ENCODE data around the gene SPACA6.
"Not testable (repeated sequence)": the region's sequence is repeated elsewhere in the genome, so short reads cannot be mapped to it uniquely, and the experiment has no call there.

SPACA6 gene

GRCh38 chr19:51735759-51736449 lies 42.8 kb downstream of the SPACA6 start:
- DNase-seq (ENCODE audit: low spot score), result no peak

- no peak for DNase-seq (ENCODE audit: low spot score)
Observed at GRCh38 chr19:51737389-51737788, 44.3 kb downstream of the SPACA6 start.

DNA sequence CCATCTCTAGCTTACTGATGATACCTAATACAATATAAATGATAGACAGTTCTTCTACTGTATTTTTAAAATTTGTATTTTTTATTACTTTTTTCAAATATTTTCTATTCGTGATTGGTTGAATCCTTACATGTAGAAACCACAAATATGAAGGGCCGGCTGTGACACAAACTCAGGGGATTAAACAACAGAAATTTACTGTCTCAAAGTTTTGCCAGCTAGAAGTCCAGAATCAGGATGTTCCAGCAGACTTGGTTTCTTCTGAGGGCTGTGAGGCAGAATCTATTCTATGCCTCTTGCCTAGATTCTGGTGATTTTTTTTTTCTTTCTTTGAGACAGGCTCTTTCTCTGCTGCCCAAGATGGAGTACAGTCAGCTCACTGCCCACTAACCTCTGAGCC lies 44.8 kb downstream of the SPACA6 start:
- no peak for DNase-seq (ENCODE audit: low spot score)

DNA sequence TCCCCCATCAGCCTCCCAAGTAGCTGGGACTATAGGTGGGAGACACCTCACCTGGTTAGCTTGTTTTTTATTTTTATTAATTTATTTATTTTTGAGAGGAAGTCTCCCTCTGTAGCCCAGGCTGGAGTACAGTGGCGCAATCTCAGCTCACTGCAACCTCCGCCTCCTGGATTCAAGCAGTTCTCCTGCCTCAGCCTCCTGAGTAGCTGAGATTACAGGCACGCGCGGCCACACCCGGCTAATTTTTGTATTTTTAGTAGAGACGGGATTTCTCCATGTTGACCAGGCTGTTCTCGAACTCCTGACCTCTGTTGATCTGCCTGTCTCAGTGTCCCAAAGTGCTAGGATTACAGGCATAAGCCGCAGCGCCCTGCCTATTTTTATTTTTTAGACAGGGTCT lies 45.4 kb downstream of the SPACA6 start:
- DNase-seq (ENCODE audit: low spot score), result not testable (repeated sequence)

GRCh38 chr19:51739466-51740213 lies 46.5 kb downstream of the SPACA6 start:
- no peak for DNase-seq (ENCODE audit: low spot score)

- no peak for DNase-seq (ENCODE audit: low spot score)
Observed at GRCh38 chr19:51740356-51740755, 47.2 kb downstream of the SPACA6 start.

DNA sequence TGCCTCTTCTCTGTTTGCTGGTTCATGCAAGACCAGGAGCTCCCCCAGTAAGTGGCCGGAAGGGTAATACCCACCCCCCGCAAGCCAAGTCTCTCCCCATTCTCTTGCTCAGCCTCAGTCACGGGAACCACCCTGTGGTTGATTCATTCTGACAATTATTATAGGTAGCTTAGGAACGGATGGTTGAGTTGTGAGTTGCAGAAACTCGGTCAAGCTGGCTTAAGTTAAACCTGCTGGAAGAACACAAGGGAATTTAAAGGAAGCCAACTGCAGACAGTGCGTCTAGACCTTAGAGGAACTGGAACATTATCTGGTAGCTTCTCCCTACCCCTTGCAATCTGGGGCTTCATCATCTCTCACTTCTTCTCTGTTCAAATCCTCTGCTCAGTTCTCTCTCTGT lies 49.7 kb downstream of the SPACA6 start:
- no peak for DNase-seq (ENCODE audit: low spot score)

DNA sequence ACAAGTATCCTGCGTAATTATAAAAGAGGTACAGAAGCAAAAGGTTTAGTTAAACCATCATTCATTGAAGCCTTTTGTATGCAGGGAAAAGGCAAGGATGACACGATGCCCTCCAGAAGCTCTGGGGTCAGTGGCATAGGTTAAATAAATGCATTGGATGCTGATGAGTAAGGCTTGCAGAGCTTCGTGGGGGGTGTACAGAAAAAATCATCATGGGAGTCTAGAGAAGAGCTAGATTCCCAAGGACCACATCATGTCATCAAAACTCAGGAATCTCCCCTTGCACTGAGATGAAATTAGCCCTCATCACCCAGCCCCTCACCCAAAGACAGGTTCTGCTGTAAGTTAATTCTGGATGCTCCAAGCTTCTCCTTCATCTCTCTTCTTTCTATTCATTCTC lies 50.3 kb downstream of the SPACA6 start:
- DNase-seq (ENCODE audit: low spot score), result no peak

DNA sequence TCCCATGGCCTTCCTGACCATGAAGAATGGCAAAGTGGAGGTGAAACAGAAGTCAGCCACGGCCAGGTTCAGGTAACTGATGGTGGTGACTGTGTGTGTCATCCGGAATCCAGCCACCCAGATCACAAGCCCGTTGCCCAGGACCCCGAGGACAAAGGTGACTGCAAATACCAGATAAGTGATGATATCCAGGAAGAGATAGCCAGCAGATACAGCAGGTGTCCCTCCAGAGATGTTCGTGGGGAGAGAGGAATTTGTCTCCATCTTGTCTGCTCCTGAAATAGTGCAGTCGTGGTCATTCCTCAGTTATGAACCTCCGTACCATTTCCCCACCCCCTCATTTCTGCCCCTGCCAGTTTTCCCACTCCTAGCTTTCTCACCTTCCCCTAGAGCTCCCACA lies 53.6 kb downstream of the SPACA6 start:
- DNase-seq (ENCODE audit: low spot score), result no peak

GRCh38 chr19:51749979-51750378 lies 56.8 kb downstream of the SPACA6 start:
- DNase-seq (ENCODE audit: low spot score), result no peak

GRCh38 chr19:51750400-51751094 lies 57.4 kb downstream of the SPACA6 start:
- no peak for DNase-seq (ENCODE audit: low spot score)

DNA sequence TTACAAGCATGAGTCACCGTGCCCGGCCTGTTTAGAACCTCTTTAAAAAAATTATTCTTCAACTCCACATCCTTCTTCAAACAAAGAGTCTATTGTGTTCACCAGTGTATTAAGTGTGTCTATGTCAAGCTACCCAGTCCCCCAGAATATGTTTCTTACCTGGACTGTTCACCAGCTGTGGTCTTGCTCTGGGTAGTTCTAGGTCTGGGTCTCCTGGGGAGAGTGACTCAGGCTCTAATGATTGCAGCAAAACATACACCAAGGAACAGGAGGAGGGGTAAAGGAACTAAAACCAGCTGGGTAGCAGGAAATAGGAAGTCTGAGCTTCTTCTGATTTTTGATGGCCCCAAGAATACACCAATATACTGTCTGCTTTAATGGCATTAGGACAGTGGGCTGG lies 58.5 kb downstream of the SPACA6 start, which contains the start of gene FPR1:
TSS of gene FPR1 (minus strand) at position 224 of the 400 bp plus-strand sequence. CDS start 4,884 bp downstream, outside the sequence.
- no peak for DNase-seq (ENCODE audit: low spot score)

- no peak for DNase-seq (ENCODE audit: low spot score)
Observed at GRCh38 chr19:51754109-51754508, 61.0 kb downstream of the SPACA6 start.

- DNase-seq (ENCODE audit: low spot score), result no peak
Observed at GRCh38 chr19:51754770-51755169, 61.6 kb downstream of the SPACA6 start.
